ENCODE measurements around the gene EHMT2. TPM values are rescaled to one million over a fixed set of nuclear protein-coding genes. Genes with fewer than 3 reads are reported as not detected.

Gene EHMT2
- total and polyA plus RNA-seq, 2 donors (not counting 3 experiments of a cell fraction or from before 2014, with no cell fraction given): 53.3 to 54.3 TPM

GRCh38 chr6:31831350-31832215 lies 65.9 kb downstream of the EHMT2 start:
- Histone ChIP-seq H3K27me3 (ENCODE audit: control insufficient read depth in 2 of 2, insufficient read depth in 2 of 2, low read length in 2 of 2) (no peaks in the 10 kb centered on the region), H3K4me2 (ENCODE audit: insufficient read depth, low read length) (peak overlapping the region; percentile 90), H3K9me1 (replicated peaks; ENCODE audit: control insufficient read depth, extremely low read depth, insufficient read depth, low read length) (no peaks in the 10 kb centered on the region), H3K79me2 (ENCODE audit: control insufficient read depth, insufficient read depth, low read length) (peaks cover 40% of the 10 kb centered on the region), H2AFZ (ENCODE audit: low read depth, low read length) (no peak overlapping the region), H3K4me1 (ENCODE audit: control insufficient read depth, extremely low read depth, insufficient read depth, low read length) (peaks cover 17% of the 10 kb centered on the region), H3K27ac (ENCODE audit: insufficient read depth, low read depth, low read length) (no peak overlapping the region), H3K9me3 (replicated peaks; ENCODE audit: control insufficient read depth, insufficient read depth, low read length) (no peaks in the 10 kb centered on the region), H3K4me3 (replicated peaks in 1 of 3; ENCODE audit: insufficient read depth in 1 of 3, low read depth in 1 of 3, low read length in 3 of 3) (no peak overlapping the region), H3K9ac (replicated peaks; ENCODE audit: extremely low read depth, insufficient read depth, low read length) (no peak overlapping the region), H3K36me3 (ENCODE audit: control insufficient read depth in 2 of 2, extremely low read depth in 1 of 2, insufficient read depth in 2 of 2, low read length in 2 of 2) (no peaks in the 10 kb centered on the region), H4K20me1 (replicated peaks; ENCODE audit: control insufficient read depth, extremely low read depth, insufficient read depth, low read length) (no peaks in the 10 kb centered on the region)
- dilution Hi-C loops (cut with MboI; ENCODE audit: extremely low pct_ligation_motif_present, low sequenced_read_pairs) (no loop called here), intact Hi-C loops (cut with micrococcal nuclease) (loop anchor here (5.0 to 10.0 kb wide), 4 partner anchors 66 to 339 kb away; partner anchors contain the start of genes CSNK2B, EHMT2, LY6G5B and NELFE)
- DNase-seq (ENCODE audit: low read depth, low spot score) (no peak), FAIRE-seq (no peak)
- no TSS peak for BruUV-seq (replicated peaks)
- CTCF ChIA-PET: interaction anchor here (1.0 to 4.2 kb wide), 9 partner anchors 17 to 151 kb away, joined by 3 to 71 read pairs (median 15); partner anchors contain the start of genes ABHD16A, LSM2, LY6G5C and VWA7
- POLR2A ChIA-PET: interaction anchor here (1.2 kb wide), 1 partner anchor 25 kb away, joined by 5 read pairs; the partner anchor contains the start of gene LSM2
- no peak for TF ChIP-seq EZH2 (IDR thresholded peaks at IDR 0.05; ENCODE audit: borderline replicate concordance, low read depth, low read length, severe bottlenecking)
- no peak for TF ChIP-seq JUN (IDR thresholded peaks at IDR 0.05; ENCODE audit: borderline replicate concordance, insufficient read depth, insufficient read length, low read depth)
- no peak for TF ChIP-seq FOS (IDR thresholded peaks at IDR 0.05; ENCODE audit: borderline replicate concordance, insufficient read depth, low read length)
- no peak for TF ChIP-seq MAX (IDR thresholded peaks at IDR 0.05; ENCODE audit: insufficient read depth, insufficient read length)
- TF ChIP-seq GATA2 (IDR thresholded peaks at IDR 0.05; ENCODE audit: insufficient read depth, insufficient read length, low read depth, low read length): no peak
- no peak for TF ChIP-seq POLR2A (IDR thresholded peaks at IDR 0.05; ENCODE audit: low read depth, low read length)
- TF ChIP-seq MYC (IDR thresholded peaks at IDR 0.05; ENCODE audit: low read depth, low read length): no peak
- TF ChIP-seq POLR2AphosphoS5 (IDR thresholded peaks at IDR 0.05; ENCODE audit: insufficient read depth, low read depth, low read length): no peak
- TF ChIP-seq, protein P1, sequence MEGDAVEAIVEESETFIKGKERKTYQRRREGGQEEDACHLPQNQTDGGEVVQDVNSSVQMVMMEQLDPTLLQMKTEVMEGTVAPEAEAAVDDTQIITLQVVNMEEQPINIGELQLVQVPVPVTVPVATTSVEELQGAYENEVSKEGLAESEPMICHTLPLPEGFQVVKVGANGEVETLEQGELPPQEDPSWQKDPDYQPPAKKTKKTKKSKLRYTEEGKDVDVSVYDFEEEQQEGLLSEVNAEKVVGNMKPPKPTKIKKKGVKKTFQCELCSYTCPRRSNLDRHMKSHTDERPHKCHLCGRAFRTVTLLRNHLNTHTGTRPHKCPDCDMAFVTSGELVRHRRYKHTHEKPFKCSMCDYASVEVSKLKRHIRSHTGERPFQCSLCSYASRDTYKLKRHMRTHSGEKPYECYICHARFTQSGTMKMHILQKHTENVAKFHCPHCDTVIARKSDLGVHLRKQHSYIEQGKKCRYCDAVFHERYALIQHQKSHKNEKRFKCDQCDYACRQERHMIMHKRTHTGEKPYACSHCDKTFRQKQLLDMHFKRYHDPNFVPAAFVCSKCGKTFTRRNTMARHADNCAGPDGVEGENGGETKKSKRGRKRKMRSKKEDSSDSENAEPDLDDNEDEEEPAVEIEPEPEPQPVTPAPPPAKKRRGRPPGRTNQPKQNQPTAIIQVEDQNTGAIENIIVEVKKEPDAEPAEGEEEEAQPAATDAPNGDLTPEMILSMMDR (IDR thresholded peaks at IDR 0.05; ENCODE audit: extremely low read depth in 1 of 2, insufficient read depth in 1 of 2, low read depth in 1 of 2, low read length in 2 of 2): no peak
